ENCODE data around the gene EDC3. TPM values are rescaled to one million over a fixed set of nuclear protein-coding genes. Genes with fewer than 3 reads are reported as not detected.
"Not testable (repeated sequence)": the region's sequence is repeated elsewhere in the genome, so short reads cannot be mapped to it uniquely, and the experiment has no call there.

The EDC3 gene
- total and polyA plus RNA-seq, 9 donors, result 11.0 to 32.5 (median 27.1) TPM

GRCh38 chr15:74636984-74637383 lies 58.8 kb downstream of the EDC3 start:
- WGBS (ENCODE audit: insufficient coverage), result no CpG with 5 or more reads among the region's 1 CpG
- H3K4me1 ChIP-seq (ENCODE audit: control insufficient read depth, insufficient read depth, low read length), result no peaks in the 10 kb centered on the region
- DNase-seq, result no peak

GRCh38 chr15:74635228-74635627 lies 60.6 kb downstream of the EDC3 start:
- Histone ChIP-seq H3K36me3 (ENCODE audit: control insufficient read depth, insufficient read depth, low read length) (peaks cover 90% of the 10 kb centered on the region), H3K27ac (ENCODE audit: low read length) (no peak overlapping the region), H3K27me3 (ENCODE audit: control insufficient read depth, insufficient read depth, low read length) (no peaks in the 10 kb centered on the region), H3K9me3 (replicated peaks; ENCODE audit: control insufficient read depth, low read depth, low read length) (no peaks in the 10 kb centered on the region), H3K4me3 (ENCODE audit: low read length) (no peak overlapping the region), H3K4me1 (ENCODE audit: control insufficient read depth, insufficient read depth, low read length) (no peaks in the 10 kb centered on the region)
- WGBS (ENCODE audit: insufficient coverage), result 40% methylated on average over 2 of the region's 5 CpGs
- DNase-seq, result peak; percentile 65

More at GRCh38 chr15:74636984-74637383, 58.8 kb downstream of the EDC3 start:
- peaks cover 88% of the 10 kb centered on the region for H3K36me3 ChIP-seq (ENCODE audit: control insufficient read depth, insufficient read depth, low read length)
- H3K27ac ChIP-seq (ENCODE audit: low read length), result no peak overlapping the region
- no peaks in the 10 kb centered on the region for H3K9me3 ChIP-seq (replicated peaks; ENCODE audit: control insufficient read depth, low read depth, low read length)
- no peaks in the 10 kb centered on the region for H3K27me3 ChIP-seq (ENCODE audit: control insufficient read depth, insufficient read depth, low read length)
- H3K4me3 ChIP-seq (ENCODE audit: low read length), result no peak overlapping the region

GRCh38 chr15:74633781-74634180 lies 62.0 kb downstream of the EDC3 start:
- no peaks in the 10 kb centered on the region for H3K9me3 ChIP-seq (replicated peaks; ENCODE audit: control insufficient read depth, low read depth, low read length)
- no peak overlapping the region for H3K4me3 ChIP-seq (ENCODE audit: low read length)
- WGBS (ENCODE audit: insufficient coverage), result 100% methylated on average over 1 of the region's 2 CpGs

GRCh38 chr15:74632601-74633000 lies 63.2 kb downstream of the EDC3 start:
- no peaks in the 10 kb centered on the region for H3K4me1 ChIP-seq (ENCODE audit: control insufficient read depth, insufficient read depth, low read length)
- no peaks in the 10 kb centered on the region for H3K27me3 ChIP-seq (ENCODE audit: control insufficient read depth, insufficient read depth, low read length)
- H3K27ac ChIP-seq (ENCODE audit: low read length), result no peak overlapping the region
- H3K9me3 ChIP-seq (replicated peaks; ENCODE audit: control insufficient read depth, low read depth, low read length), result no peaks in the 10 kb centered on the region
- H3K4me3 ChIP-seq (ENCODE audit: low read length), result no peak overlapping the region
- no peak for DNase-seq
- WGBS (ENCODE audit: insufficient coverage), result 95% methylated on average over 9 of the region's 9 CpGs
- peaks cover 96% of the 10 kb centered on the region for H3K36me3 ChIP-seq (ENCODE audit: control insufficient read depth, insufficient read depth, low read length)

More at GRCh38 chr15:74633781-74634180, 62.0 kb downstream of the EDC3 start:
- no peaks in the 10 kb centered on the region for H3K27me3 ChIP-seq (ENCODE audit: control insufficient read depth, insufficient read depth, low read length)
- DNase-seq, result no peak
- H3K4me1 ChIP-seq (ENCODE audit: control insufficient read depth, insufficient read depth, low read length), result no peaks in the 10 kb centered on the region
- H3K36me3 ChIP-seq (ENCODE audit: control insufficient read depth, insufficient read depth, low read length), result peaks cover 90% of the 10 kb centered on the region
- H3K27ac ChIP-seq (ENCODE audit: low read length), result no peak overlapping the region

GRCh38 chr15:74631935-74632560 lies 63.8 kb downstream of the EDC3 start:
- WGBS (ENCODE audit: insufficient coverage), result 62% methylated on average over 7 of the region's 8 CpGs
- Histone ChIP-seq H3K4me1 (ENCODE audit: control insufficient read depth, insufficient read depth, low read length) (no peaks in the 10 kb centered on the region), H3K27ac (ENCODE audit: low read length) (no peak overlapping the region), H3K9me3 (replicated peaks; ENCODE audit: control insufficient read depth, low read depth, low read length) (no peaks in the 10 kb centered on the region), H3K27me3 (ENCODE audit: control insufficient read depth, insufficient read depth, low read length) (no peaks in the 10 kb centered on the region), H3K4me3 (ENCODE audit: low read length) (no peak overlapping the region), H3K36me3 (ENCODE audit: control insufficient read depth, insufficient read depth, low read length) (peaks cover 96% of the 10 kb centered on the region)
- DNase-seq, result peak; percentile 58

GRCh38 chr15:74631408-74631807 lies 64.4 kb downstream of the EDC3 start:
- H3K4me3 ChIP-seq (ENCODE audit: low read length), result no peak overlapping the region
- no peaks in the 10 kb centered on the region for H3K27me3 ChIP-seq (ENCODE audit: control insufficient read depth, insufficient read depth, low read length)
- 47% methylated on average over 3 of the region's 3 CpGs for WGBS (ENCODE audit: insufficient coverage)
- peaks cover 96% of the 10 kb centered on the region for H3K36me3 ChIP-seq (ENCODE audit: control insufficient read depth, insufficient read depth, low read length)
- no peak overlapping the region for H3K27ac ChIP-seq (ENCODE audit: low read length)
- no peaks in the 10 kb centered on the region for H3K9me3 ChIP-seq (replicated peaks; ENCODE audit: control insufficient read depth, low read depth, low read length)
- DNase-seq, result no peak
- no peaks in the 10 kb centered on the region for H3K4me1 ChIP-seq (ENCODE audit: control insufficient read depth, insufficient read depth, low read length)

GRCh38 chr15:74631087-74631385 lies 64.8 kb downstream of the EDC3 start:
- DNase-seq, result no peak
- Histone ChIP-seq H3K9me3 (replicated peaks; ENCODE audit: control insufficient read depth, low read depth, low read length) (no peaks in the 10 kb centered on the region), H3K36me3 (ENCODE audit: control insufficient read depth, insufficient read depth, low read length) (peaks cover 96% of the 10 kb centered on the region), H3K4me3 (ENCODE audit: low read length) (no peak overlapping the region), H3K4me1 (ENCODE audit: control insufficient read depth, insufficient read depth, low read length) (no peaks in the 10 kb centered on the region), H3K27ac (ENCODE audit: low read length) (no peak overlapping the region), H3K27me3 (ENCODE audit: control insufficient read depth, insufficient read depth, low read length) (no peaks in the 10 kb centered on the region)
- WGBS (ENCODE audit: insufficient coverage), result 78% methylated on average over 2 of the region's 3 CpGs

- no peak overlapping the region for H3K27ac ChIP-seq (ENCODE audit: low read length)
- H3K27me3 ChIP-seq (ENCODE audit: control insufficient read depth, insufficient read depth, low read length), result no peaks in the 10 kb centered on the region
- WGBS (ENCODE audit: insufficient coverage), result 65% methylated on average over 4 of the region's 6 CpGs
- DNase-seq, result no peak
- no peak overlapping the region for H3K4me3 ChIP-seq (ENCODE audit: low read length)
- H3K4me1 ChIP-seq (ENCODE audit: control insufficient read depth, insufficient read depth, low read length), result no peaks in the 10 kb centered on the region
- H3K36me3 ChIP-seq (ENCODE audit: control insufficient read depth, insufficient read depth, low read length), result peaks cover 96% of the 10 kb centered on the region
- no peaks in the 10 kb centered on the region for H3K9me3 ChIP-seq (replicated peaks; ENCODE audit: control insufficient read depth, low read depth, low read length)
Observed at GRCh38 chr15:74630284-74631086, 65.3 kb downstream of the EDC3 start.

GRCh38 chr15:74629696-74630095 lies 66.1 kb downstream of the EDC3 start:
- H3K4me3 ChIP-seq (ENCODE audit: low read length); H3K27me3 ChIP-seq (ENCODE audit: control insufficient read depth, insufficient read depth, low read length); DNase-seq; H3K4me1 ChIP-seq (ENCODE audit: control insufficient read depth, insufficient read depth, low read length); H3K9me3 ChIP-seq (replicated peaks; ENCODE audit: control insufficient read depth, low read depth, low read length); H3K27ac ChIP-seq (ENCODE audit: low read length): not testable (repeated sequence)
- WGBS (ENCODE audit: insufficient coverage), result no CpG with 5 or more reads among the region's 10 CpGs
- H3K36me3 ChIP-seq (ENCODE audit: control insufficient read depth, insufficient read depth, low read length), result peaks cover 96% of the 10 kb centered on the region

- Histone ChIP-seq H3K27ac (ENCODE audit: low read length) (no peak overlapping the region), H3K36me3 (ENCODE audit: control insufficient read depth, insufficient read depth, low read length) (peaks cover 96% of the 10 kb centered on the region), H3K4me3 (ENCODE audit: low read length) (no peak overlapping the region), H3K4me1 (ENCODE audit: control insufficient read depth, insufficient read depth, low read length) (no peaks in the 10 kb centered on the region), H3K27me3 (ENCODE audit: control insufficient read depth, insufficient read depth, low read length) (no peaks in the 10 kb centered on the region), H3K9me3 (replicated peaks; ENCODE audit: control insufficient read depth, low read depth, low read length) (no peaks in the 10 kb centered on the region)
- no peak for DNase-seq
- no CpG with 5 or more reads among the region's 5 CpGs for WGBS (ENCODE audit: insufficient coverage)
Observed at GRCh38 chr15:74628949-74629348, 66.9 kb downstream of the EDC3 start.

All from muscle of leg (tissue), 11 donors.